G401 (cell line): ENCODE data around the gene SOD3. TPM values are rescaled to one million over a fixed set of nuclear protein-coding genes. Genes with fewer than 3 reads are reported as not detected.

Source experiments
- DNase-seq: peaks from one replicate; pipeline ENCODE4 v3.0.0-alpha.2; 2015; ENCODE audit warnings: low spot score
- in situ Hi-C: cut with HindIII; loops from 2 replicates; pipeline ENCODE4 v1.10.0; 2016; ENCODE audit warnings: low sequenced_read_pairs, mixed read lengths
- total RNA-seq: library from RNA; depleted of rRNA; stranded (reverse); fragments of >200 nt; shearing (Covaris generic); gene quantifications from 2 replicates; pipeline ENCODE4 v1.2.3, GENCODE V29; 2014; rRNA removed

The SOD3 gene
- total RNA-seq, result not detected in 2 replicates

GRCh38 chr4:24794916-24795665 is at the start of gene SOD3:
Gene SOD3 (plus strand): TSS chr4:24795573. CDS start chr4:24799522, 3,949 bp downstream.
- peak; percentile 82 for DNase-seq
- in situ Hi-C loops, result no loop called here

- DNase-seq, result no peak
- in situ Hi-C loops, result no loop called here
These were observed 48.0 kb upstream of the SOD3 start for GRCh38 chr4:24747234-24747975.

GRCh38 chr4:24748023-24748422 is 47.4 kb upstream of the SOD3 start:
- DNase-seq, result no peak
- in situ Hi-C loops, result no loop called here

GRCh38 chr4:24748758-24749350 is 46.5 kb upstream of the SOD3 start:
- in situ Hi-C loops, result no loop called here
- DNase-seq, result no peak

GRCh38 chr4:24750106-24750505 is 45.3 kb upstream of the SOD3 start:
- DNase-seq, result no peak
- in situ Hi-C loops, result no loop called here

- in situ Hi-C loops, result no loop called here
- no peak for DNase-seq
These were observed 43.3 kb upstream of the SOD3 start for GRCh38 chr4:24751926-24752539.

GRCh38 chr4:24753519-24753918 is 41.9 kb upstream of the SOD3 start:
- DNase-seq, result no peak
- in situ Hi-C loops, result no loop called here

- in situ Hi-C loops, result no loop called here
These were observed 40.8 kb upstream of the SOD3 start for GRCh38 chr4:24754571-24754970.

GRCh38 chr4:24763631-24764297 is 31.6 kb upstream of the SOD3 start:
- no peak for DNase-seq
- in situ Hi-C loops, result no loop called here

More at GRCh38 chr4:24754571-24754970, 40.8 kb upstream of the SOD3 start:
- DNase-seq, result no peak

- in situ Hi-C loops, result no loop called here
- DNase-seq, result no peak
These were observed 31.0 kb upstream of the SOD3 start for GRCh38 chr4:24764345-24764744.

GRCh38 chr4:24765376-24765988 is 29.9 kb upstream of the SOD3 start:
- DNase-seq, result no peak
- in situ Hi-C loops, result no loop called here

- no peak for DNase-seq
- in situ Hi-C loops, result no loop called here
These were observed 27.4 kb upstream of the SOD3 start for GRCh38 chr4:24768006-24768405.

- in situ Hi-C loops, result no loop called here
These were observed 26.8 kb upstream of the SOD3 start for GRCh38 chr4:24768604-24769003.

GRCh38 chr4:24769571-24769970 is 25.8 kb upstream of the SOD3 start:
- no peak for DNase-seq
- in situ Hi-C loops, result no loop called here

More at GRCh38 chr4:24768604-24769003, 26.8 kb upstream of the SOD3 start:
- no peak for DNase-seq

GRCh38 chr4:24770032-24770584 is 25.3 kb upstream of the SOD3 start:
- no peak for DNase-seq
- in situ Hi-C loops, result no loop called here

GRCh38 chr4:24770667-24771066 is 24.7 kb upstream of the SOD3 start:
- no peak for DNase-seq
- in situ Hi-C loops, result no loop called here

GRCh38 chr4:24771241-24771640 is 24.1 kb upstream of the SOD3 start:
- DNase-seq, result no peak
- in situ Hi-C loops, result no loop called here

- in situ Hi-C loops, result no loop called here
- DNase-seq, result no peak
These were observed 23.2 kb upstream of the SOD3 start for GRCh38 chr4:24772061-24772705.
